Measurements from ENCODE around the gene HYAL3.

- TF ChIP-seq EZH2 (IDR thresholded peaks at IDR 0.05; ENCODE audit: low read length, unreplicated experiment) (no peak), CTCF (conservative IDR thresholded peaks at IDR 0.05; ENCODE audit: low read depth, low read length) (no peak), EZH2phosphoT487 (IDR thresholded peaks at IDR 0.05; ENCODE audit: borderline replicate concordance, low read length) (no peak)
These were observed 22.8 kb upstream of the HYAL3 start for GRCh38 chr3:50322115-50322385.
